ENCODE results near the gene TMEM72. TPM values are rescaled to one million over a fixed set of nuclear protein-coding genes. Genes with fewer than 3 reads are reported as not detected.

Gene TMEM72
- polyA plus RNA-seq, 5 donors = 1.1 to 1.8 (median 1.7) TPM

DNA sequence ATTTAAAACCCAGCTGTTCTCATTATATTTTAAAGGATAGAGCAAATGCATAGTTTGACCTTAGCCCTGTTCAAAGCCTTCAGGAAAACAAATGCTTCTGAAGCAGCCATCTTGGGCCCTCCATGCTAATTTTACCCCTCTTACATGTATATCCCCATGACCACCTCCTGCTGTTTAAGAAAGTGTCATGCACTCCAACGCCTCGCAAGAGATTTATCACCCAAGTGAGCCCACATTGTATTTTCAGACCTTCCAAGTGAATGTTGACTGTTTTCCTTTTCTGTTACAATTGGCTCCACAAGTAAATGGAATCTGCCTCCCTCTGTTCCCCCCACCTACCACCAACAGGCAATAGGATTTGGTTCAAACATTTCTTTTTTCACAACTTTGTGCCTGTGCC lies 5.3 kb downstream of the TMEM72 start:
- DNase-seq = no peak

DNA sequence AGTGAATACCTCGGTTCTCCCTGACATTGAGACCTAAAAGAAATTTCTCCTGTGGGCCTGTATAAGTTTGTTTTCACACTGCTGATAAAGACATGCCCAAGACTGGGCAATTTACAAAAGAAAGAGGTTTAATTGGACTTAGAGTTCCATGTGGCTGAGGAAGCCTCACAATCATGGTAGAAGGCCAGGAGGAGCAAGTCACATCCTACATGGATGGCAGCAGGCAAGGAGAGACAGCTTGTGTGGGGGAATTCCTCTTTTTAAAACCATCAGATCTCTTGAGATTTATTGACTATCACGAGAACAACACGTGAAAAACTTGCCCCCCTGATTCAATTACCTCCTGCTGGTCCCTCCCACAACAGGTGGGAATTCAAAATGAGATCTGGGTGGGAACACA lies 6.7 kb downstream of the TMEM72 start:
- no peak for DNase-seq

DNA sequence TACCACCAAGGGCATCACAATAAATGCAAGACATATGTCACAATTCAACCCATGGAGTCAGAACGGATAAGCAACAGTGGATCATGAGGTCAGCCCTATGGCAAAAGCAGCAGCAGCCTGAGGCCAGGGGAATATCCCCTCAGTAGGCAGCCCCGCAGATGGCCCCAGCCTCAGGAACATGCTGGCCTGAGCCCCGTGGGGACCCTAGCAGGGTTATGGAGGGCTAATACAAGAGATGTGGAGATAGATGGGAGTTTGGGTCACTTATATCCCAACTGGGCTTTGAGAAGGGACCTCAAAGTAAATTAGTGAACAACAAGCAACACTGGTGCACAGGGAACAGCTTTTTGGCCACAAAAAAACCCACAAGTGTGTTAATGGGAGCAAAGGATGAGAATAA lies 9.1 kb downstream of the TMEM72 start:
- no peak for DNase-seq

DNA sequence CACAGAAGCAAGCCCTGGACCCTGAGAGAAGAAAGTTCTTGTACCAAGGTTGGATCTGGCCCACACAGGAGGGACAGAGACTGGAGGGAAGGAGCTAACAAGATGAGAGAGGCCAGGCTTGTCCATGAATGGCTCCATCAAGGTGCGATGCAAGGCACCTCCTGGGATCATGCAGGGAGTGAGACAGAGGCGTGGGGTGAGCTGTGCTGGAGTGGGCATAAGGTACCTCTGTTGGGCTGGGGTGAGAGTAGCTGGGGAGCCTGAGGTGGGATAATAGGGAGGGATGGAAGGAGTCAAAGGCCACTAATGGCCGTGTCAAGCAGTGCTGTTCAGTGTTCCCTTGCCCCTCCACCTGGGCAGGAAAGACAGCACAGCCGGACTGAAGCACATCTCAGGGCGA lies 9.9 kb downstream of the TMEM72 start:
- no peak for DNase-seq

DNA sequence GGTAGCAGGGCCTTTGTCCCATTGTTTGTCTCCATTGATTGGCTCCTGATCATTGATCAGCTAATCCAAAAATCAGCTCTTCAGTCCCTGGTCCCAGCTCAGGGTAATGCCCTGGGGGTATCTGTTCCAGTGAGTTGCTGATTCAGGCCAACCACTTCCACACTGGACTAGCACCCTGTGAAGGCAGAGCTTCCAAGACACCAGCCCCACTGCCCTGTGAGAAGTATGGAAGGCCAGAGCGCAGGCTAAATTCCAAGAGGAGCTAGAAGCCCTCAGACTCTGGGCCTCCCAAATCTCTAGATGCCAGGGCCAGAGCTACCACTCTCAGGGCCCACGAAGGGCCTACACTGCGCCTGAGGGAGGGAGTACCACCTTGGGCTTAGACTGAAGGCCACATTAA lies 10.4 kb downstream of the TMEM72 start:
- no peak for DNase-seq

DNA sequence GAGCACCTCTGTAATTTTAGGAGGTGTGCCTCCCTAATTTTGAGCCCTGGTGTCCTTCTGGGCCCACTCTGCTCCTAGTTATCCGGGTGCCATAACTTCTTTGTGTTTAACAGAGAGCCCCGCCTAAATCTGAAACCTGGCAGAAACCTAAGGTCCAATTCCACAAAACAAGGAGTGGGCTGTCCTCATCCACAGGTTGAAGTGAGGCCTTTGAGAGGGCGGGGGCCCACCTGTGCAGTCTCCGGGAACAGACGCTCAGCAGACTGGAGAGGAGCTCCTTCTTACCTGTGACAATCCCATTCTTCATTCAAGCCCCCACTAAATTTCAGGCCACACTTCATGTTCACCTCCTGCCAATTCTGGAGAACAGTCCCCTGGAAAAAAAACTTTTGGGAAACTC lies 10.9 kb downstream of the TMEM72 start:
- DNase-seq = no peak

DNA sequence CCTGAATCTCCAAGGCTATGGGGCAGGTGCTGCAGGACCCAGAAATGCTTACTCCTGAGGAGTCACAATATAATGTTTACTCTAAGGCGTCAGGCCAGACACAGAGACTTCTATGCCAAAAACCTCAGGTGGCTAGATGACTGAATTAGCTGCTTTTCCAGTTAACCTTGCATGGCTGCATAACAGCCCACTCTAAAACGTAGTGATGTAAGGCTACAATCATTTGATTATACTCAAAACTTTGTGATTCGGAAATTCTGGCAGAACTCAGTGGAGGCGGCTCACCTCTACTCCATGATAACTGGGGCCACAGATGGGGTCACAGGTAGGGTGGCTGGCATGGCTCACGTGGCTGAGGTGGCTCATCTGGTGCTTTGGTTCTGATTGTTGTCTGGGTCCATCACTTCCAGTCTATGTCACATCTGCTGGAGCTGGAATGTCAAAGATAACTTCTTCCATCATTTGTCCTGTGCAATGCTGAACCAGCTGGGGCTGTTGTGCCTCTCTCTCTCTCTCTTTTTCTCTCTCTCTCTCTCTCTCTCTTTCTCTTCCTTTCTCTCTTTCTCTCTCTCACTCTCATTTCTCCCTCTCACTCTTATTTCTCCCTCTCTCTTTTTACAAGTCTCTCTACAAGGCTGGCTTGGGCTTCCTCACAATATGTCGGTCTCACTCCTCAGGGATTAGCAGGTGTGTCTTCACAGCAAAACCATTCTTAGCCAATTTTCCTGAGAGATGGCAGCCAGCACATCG lies 11.8 kb downstream of the TMEM72 start:
- DNase-seq = no peak

DNA sequence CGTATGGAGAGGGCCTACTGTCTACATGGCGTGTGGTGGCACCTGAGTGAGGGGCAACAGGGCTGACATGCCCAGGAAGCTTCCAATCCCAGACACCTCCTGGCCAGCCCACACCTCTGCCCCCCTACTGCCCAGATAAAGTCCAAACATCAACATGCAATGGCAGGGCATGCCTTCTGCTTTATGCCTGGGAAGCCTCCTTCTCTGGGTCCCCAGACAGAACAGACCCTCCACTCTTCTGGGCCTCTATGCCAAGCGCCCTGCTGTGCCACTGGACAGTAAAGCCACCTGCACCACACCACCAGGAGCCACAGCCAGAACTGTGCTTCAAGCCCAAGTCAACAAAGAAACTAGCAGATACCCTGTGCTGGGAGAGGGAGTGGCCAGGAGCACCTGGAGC lies 12.5 kb downstream of the TMEM72 start:
- DNase-seq = no peak

DNA sequence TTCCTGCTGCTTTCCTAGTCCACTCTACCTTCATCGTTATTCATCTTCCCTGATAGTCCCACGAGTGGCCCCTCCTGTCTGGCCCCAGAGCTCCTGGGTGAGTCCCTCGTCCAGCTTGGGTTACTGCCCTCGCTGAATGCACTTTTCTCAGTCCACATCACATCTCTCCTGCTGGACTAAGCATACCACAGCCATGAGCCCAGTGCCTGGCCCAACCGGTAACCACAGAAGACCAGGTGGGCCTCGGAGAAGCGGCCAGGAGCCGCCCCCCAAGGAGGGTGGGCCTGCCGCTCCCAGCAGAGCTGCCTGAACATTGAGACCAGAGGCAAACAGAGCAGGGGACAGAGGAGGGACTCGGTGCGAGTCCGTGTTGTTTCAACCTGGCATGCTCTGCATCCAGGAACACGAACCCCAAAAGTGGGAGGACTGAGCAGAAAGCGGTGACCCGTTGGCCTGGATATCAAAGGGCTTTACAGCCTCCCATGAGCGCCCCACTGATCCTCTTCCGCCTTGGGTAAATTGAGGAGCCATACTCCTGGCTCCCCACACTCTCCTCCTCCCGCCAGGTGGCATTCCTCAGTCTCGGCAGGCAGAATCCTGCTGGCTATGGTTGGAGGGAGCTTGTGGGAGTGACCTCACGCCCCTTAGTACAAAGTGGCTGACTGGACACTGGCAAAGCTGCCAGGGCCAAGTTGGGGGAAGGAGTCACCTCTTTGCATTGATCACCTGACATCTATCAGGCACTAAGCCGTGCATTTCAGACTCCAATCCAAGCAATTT lies 13.3 kb downstream of the TMEM72 start:
- DNase-seq = no peak

DNA sequence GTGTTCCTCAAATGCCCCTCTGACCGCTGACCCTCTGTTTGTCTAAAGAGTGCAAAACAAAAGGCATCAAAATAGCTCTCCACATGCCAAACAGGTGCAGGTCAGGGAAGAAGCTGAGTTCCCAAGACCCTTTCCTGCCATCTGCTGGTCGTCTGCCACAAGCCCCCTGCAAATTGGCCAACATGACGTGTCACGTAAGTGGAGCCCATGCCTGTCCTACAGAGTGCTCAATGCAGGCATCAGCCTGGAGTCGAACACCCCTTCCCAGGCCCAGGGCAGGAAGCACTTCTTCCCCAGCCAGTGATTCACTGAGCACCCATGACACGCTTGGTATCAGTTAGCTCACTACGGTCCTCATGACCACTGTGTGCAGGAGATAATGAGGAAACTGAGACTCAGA lies 14.1 kb downstream of the TMEM72 start:
- peak in 1 of 2 donors; percentile 16 for DNase-seq

DNA sequence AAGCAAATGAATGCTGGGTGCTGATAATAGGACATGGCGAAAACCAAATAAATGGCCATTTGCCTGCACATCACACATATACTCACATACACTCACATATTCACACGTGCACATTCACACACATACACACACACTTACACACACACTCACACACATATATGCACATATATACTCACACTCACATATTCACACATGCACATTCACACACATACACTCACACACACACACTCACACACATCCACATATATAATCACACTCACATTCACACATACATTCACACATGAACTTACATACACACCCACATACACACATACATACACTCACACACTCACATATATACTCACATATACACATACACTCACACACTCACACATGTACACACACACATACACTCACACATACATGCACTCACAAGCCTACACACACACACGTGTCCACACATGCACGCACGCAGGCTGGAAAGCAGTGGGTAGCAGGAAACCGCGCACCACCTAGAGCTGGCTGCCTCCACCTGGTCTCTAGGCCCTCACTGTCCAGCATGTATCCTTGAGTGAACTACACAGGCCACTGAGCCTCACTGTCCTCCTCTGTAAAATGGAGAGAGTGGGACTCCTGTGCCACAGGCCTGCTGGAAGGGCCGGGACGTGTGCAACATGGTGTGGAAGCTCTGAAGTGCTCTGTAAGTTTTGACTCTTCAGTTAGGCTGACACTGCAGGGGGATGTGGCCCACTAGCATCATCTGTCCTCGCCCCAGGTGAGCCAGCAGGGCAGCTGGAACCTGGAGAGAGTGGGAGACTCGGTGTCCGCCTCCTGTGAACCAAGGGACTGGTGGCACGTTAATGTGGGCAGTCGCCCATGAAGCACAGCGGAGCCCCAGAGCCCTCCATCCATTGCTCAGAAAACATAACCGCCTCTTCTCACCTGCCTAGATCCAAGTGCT lies 14.9 kb downstream of the TMEM72 start:
- no peak for DNase-seq

DNA sequence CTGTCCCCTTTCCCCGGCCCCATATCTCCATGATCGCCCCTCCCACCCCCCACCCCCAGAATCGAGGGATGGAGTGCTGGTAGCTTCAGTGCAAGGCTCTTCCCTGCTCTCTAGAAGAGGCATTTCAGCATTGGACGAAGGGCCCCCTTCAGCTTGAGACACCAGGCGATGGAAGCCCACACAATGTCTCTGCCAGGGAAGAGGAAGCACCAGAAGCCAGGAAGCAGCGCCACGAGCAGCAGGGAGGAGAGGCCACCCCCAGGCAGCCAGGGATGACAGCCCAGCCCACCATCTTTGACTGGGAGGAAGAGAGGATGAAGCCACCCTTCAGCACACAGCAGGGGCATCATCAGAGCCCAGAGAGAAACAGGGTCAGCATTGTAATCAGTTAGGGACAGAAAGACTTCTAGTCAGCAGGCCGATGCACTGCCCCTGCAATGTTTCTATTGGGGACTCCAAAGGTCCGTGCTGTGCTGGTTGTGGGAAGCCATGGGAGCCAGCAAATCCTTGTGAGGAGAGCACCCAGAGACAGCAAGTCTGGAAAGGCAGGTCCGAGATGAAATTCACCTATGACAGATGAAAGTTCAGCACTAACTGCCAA lies 15.7 kb downstream of the TMEM72 start:
- no peak for DNase-seq

DNA sequence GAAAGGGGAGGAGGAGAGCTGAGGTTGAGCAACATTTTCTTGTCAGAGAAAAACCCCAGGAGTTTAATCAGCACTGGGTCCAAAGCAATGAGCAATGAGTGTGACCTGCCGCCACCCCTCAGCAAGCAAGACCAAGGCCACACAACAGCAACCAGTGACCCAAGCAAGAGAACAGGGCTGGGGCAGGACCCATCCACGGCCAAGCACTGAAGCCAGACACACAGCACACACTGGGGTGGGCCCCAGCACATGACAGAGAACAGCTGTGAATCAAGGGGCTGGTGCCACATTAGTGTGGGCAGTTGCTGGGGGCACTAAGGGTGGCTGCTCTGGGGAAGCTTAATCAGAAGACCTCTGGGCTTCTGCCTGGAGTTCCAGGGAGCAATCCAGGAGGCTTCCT lies 16.2 kb downstream of the TMEM72 start:
- no peak for DNase-seq

DNA sequence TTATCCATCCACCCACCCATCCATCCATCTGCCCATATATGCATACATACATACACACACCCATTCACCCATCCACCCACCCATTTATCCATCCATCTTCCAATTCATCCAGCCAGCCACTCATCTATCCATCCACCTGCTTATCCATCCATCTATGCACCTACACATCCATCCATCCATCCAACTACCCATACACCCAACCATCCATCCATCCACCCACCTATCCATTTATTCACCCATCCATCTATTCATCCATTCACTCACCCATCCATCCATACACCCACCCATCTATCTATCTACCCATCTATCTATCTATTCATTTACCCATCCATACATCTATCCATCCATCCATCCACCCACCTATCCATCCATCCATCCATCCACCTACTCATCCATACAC lies 17.3 kb downstream of the TMEM72 start:
- no peak for DNase-seq

DNA sequence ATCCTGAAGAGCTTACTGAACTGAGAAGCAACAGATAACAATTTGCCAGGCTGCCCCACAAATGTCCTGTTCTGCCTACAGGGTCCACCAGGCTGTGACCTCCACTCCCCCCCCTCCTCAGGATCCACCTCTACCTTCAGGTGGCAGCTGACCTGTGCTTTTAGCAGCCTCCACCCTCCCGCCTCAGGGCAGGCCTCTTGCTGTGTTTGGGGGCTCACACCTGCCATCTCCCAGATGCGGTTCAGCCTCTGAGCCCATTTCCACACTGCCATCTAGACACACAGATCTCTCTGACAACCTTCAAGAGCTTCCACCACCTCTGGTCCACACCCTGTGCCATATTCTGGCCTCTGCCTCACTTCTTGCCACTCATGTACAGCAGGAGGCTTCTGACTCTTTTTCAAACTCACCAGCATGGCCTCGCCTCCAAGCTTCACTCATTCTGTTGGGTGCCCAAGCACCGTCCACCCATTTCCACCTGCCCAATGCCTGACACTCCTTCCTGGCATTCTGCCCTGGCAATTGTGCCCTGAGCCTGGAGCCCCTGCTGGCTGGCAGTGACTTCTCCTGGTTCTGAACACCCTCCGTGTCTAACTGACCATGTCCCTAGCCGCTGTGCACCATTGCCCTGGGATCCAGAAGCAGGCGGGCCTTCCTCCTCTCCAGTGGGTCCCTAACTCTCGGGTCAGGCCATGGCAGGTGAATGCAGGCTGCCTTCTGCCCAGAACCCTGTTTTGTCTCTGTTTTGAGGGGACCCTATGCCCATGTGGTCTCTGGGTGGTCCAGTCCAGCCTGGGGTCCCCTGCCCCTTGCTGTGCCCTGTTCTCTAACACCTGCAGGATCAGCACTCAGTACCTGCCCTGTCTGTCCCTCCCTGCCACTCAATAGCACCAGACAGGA lies 18.5 kb downstream of the TMEM72 start:
- no peak for DNase-seq

DNA sequence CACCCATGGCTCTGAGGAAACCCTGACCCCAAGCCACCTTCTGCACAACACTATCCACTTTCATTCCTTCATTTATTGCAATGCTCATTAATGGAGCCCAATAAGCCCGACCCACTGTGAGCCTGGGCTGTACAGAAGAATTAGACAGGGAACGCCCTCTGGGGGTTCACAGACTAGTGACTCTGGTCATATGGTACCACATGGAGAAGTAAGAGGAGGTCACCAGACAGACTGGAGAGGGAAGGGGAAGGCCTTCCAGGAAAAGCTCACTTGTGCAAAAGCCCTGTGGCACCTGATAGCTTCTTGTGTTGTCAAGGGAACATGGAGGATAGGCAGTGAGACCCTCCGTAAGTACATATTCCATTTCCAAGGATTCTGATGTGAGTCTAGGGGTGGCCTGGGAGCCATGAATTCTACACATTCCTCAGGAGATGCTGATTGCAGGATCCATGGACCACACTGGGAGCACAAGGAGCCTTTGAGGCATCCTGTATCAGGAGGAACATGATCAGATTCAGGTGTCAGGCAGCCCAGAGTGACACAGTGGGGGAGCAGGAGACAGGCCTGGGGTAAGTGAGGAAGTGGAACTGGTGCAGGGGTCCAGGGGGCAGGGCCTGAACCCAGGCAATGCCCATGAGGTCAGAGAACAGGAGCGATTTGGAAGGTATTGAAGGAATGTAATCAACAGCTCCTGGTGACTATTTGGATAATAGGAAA lies 19.9 kb downstream of the TMEM72 start:
- no peak for DNase-seq

DNA sequence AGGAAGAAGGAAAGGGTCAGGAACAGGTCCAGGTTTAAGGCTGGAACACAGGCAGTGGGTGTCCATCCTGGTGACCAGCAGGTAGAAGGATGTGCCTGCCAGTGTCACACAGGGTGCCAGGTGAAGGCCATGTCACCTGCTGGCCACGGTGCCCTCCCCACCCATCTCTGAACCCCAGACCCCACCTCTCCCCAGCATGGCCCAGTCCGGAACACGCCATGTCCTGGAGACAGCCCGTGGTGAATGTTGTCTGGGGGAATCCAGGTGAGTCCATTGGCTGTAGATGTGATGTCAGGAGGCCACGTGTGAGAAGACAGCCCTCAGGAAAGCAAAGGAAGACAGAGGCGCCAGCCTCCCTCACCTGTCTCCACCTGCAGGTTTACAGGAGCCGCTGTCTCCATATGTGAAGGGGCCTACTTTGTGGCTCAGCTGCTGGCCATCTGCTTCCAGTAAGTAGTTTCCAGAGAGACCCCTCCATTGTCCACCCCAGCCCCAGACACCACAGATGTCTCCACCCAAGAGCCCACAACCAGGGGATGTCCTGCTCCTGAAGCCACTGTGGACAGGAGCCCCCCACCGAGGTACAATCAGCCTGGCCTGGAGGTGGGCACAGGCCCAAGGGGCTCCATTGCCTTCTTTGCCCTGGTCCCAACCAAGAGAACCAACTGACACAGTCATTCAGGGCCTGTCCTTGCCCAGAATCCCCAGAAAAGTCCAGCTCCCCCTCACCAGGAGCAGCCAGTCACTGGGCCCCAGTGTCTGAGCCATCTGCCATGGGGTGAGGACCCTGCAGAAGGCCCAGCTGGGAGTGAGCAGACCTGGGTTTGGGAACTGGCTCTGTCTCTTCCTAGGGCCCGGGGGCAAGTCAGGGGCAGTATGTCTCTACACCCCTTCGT lies 20.7 kb downstream of the TMEM72 start:
- DNase-seq = no peak

DNA sequence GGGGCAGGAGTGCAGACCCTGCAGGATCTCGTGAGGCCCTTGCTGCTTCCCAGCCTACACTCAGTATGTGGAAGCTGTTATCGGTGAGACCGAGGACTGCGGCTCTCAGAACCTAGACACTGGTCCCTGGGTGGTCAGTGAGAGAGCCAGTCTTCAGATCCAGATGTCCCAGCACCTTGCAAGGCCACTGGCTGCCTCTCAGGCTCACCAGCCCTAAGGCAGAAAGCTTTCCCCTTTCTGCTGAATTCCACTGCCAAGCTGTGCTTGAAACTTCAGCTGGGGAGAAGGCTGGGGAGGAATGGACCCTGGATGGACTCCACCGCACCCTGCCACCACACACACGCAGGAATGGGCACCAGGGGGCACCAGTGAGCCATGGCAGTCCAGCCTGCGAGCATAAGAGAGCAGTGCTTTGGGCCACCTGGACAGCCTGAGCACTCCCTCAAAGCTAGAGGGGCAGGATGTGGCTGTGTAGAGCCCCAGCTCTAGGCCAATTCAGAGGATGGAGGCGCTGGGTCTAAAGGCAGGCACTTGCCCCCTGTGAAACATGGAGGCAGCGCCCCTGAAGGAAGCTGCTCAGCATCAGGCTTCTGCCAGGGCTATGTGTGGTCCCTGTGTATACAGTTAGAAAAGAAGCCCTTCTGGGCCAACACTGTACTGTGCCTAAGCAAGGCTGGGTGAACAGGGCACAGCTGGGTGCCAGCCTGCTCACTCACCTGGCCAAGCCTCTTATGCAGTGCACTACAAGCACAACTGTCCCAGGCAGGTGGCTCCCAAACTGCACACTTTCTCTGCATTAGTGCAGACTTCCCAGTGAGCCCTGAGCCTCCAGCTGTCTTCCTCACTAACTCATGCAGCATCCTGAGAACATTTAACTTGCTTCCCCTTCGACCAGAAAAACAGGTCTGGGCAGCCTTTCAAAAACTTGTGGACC lies 21.6 kb downstream of the TMEM72 start:
- peak; percentile 52 to 76 for DNase-seq

Data from right lung (tissue), 5 donors.